GM23338 (cell line): ENCODE data around the gene PSMA1. TPM values are rescaled to one million over a fixed set of nuclear protein-coding genes. Genes with fewer than 3 reads are reported as not detected.

ENCODE experiments used
- ATAC-seq: fragments of 200-7000 bp; cut with Tn5 transposase; 3 replicates; pipeline ENCODE4 v1.9.1; 2020
- DNase-seq: peaks from one replicate; pipeline ENCODE4 v3.0.0-alpha.2; 2015; ENCODE audit warnings: low spot score
- H2AFZ ChIP-seq: fragments of 200-600 bp; sonication (generic); 2 replicates; pipeline ENCODE4 v1.8.0; 2016; ENCODE audit warnings: antibody characterized with exemption, mild to moderate bottlenecking, moderate library complexity
- H3F3A ChIP-seq: fragments of 200-600 bp; sonication (generic); replicated peaks from 2 replicates; pipeline ENCODE4 v1.8.0; 2017; ENCODE audit warnings: antibody characterized with exemption, mixed run types, low read depth
- H3K27ac ChIP-seq: fragments of 200-600 bp; sonication (generic); 2 replicates; pipeline ENCODE4 v1.6.1; 2016; ENCODE audit warnings: low read depth
- H3K27me3 ChIP-seq: fragments of 200-600 bp; sonication (generic); 2 replicates; pipeline ENCODE4 v1.8.0; 2016; ENCODE audit warnings: mild to moderate bottlenecking, mixed run types, moderate library complexity; ENCODE audit not compliant: insufficient read depth
- H3K36me3 ChIP-seq: fragments of 200-600 bp; sonication (generic); 2 replicates; pipeline ENCODE4 v1.8.0; 2016; ENCODE audit warnings: mild to moderate bottlenecking; ENCODE audit not compliant: insufficient read depth
- H3K4me1 ChIP-seq: fragments of 200-600 bp; sonication (generic); 2 replicates; pipeline ENCODE4 v1.8.0; 2016; ENCODE audit warnings: mild to moderate bottlenecking, moderate library complexity; ENCODE audit not compliant: insufficient read depth
- H3K4me2 ChIP-seq: fragments of 200-600 bp; sonication (generic); 2 replicates; pipeline ENCODE4 v1.7.1; 2017; ENCODE audit warnings: mixed run types
- H3K4me3 ChIP-seq: fragments of 200-600 bp; sonication (generic); 2 replicates; pipeline ENCODE4 v1.6.1; 2016; ENCODE audit warnings: mixed run types
- H3K79me2 ChIP-seq: fragments of 200-600 bp; sonication (generic); replicated peaks from 2 replicates; pipeline ENCODE4 v1.8.0; 2017; ENCODE audit warnings: mild to moderate bottlenecking; ENCODE audit not compliant: insufficient read depth
- H3K9me2 ChIP-seq: fragments of 200-600 bp; sonication (generic); 2 replicates; pipeline ENCODE4 v1.8.0; 2017; ENCODE audit not compliant: insufficient read depth
- H4K20me1 ChIP-seq: fragments of 200-600 bp; sonication (generic); replicated peaks from 2 replicates; pipeline ENCODE4 v1.8.0; 2017; ENCODE audit warnings: mild to moderate bottlenecking; ENCODE audit not compliant: insufficient read depth
- H3K27ac Mint-ChIP-seq: 2 replicates; pipeline ENCODE4 v1.8.0; 2020; ENCODE audit warnings: inconsistent platforms, mild to moderate bottlenecking, moderate library complexity, mixed read lengths
- H3K27me3 Mint-ChIP-seq: 3 replicates; pipeline ENCODE4 v1.8.0; 2022; ENCODE audit warnings: low read depth, mild to moderate bottlenecking, moderate library complexity, mixed read lengths, inconsistent platforms; ENCODE audit not compliant: insufficient read depth, poor library complexity
- H3K36me3 Mint-ChIP-seq: 3 replicates; pipeline ENCODE4 v1.8.0; 2021; ENCODE audit warnings: low read depth, mild to moderate bottlenecking, inconsistent platforms, moderate library complexity, mixed read lengths
- H3K4me1 Mint-ChIP-seq: 3 replicates; pipeline ENCODE4 v1.8.0; 2020; ENCODE audit warnings: mild to moderate bottlenecking, inconsistent platforms, mixed read lengths
- H3K4me3 Mint-ChIP-seq: 3 replicates; pipeline ENCODE4 v1.8.0; 2021; ENCODE audit warnings: moderate library complexity, mild to moderate bottlenecking, inconsistent platforms, mixed read lengths
- H3K9me3 Mint-ChIP-seq: 3 replicates; pipeline ENCODE4 v1.8.0; 2020; ENCODE audit warnings: moderate library complexity, mild to moderate bottlenecking, inconsistent platforms, mixed read lengths
- CREB1 ChIP-seq: fragments of 250-450 bp; sonication (Bioruptor Pico); IDR thresholded peaks from 2 replicates; pipeline ENCODE4 v1.5.0; 2020; ENCODE audit warnings: low read depth, mild to moderate bottlenecking, moderate library complexity
- CTCF ChIP-seq, 2 experiments: fragments of 200-600 bp in 1 of 2; sonication (generic) in 1 of 2; conservative IDR thresholded peaks; 2 replicates each; pipeline versions ENCODE4 v1.5.1 to v1.6.1; 2016 to 2017; ENCODE audit warnings: antibody characterized with exemption in 2 of 2, low read depth in 2 of 2, mild to moderate bottlenecking in 2 of 2, moderate library complexity in 1 of 2
- ETS1 ChIP-seq: IDR thresholded peaks from 2 replicates; pipeline ENCODE4 v1.6.1; 2016; ENCODE audit warnings: antibody characterized with exemption
- EZH2 ChIP-seq: fragments of 200-600 bp; sonication (generic); IDR thresholded peaks from one replicate; pipeline ENCODE4 v1.8.0; 2017; ENCODE audit warnings: antibody characterized with exemption, mild to moderate bottlenecking, low read depth; ENCODE audit not compliant: unreplicated experiment
- EZH2phosphoT487 ChIP-seq: fragments of 200-600 bp; sonication (generic); IDR thresholded peaks from one replicate; pipeline ENCODE4 v1.8.1; 2018; ENCODE audit warnings: antibody characterized with exemption; ENCODE audit not compliant: unreplicated experiment
- JUNB ChIP-seq: IDR thresholded peaks from one replicate; pipeline ENCODE4 v1.6.1; 2016; ENCODE audit warnings: antibody characterized with exemption; ENCODE audit not compliant: unreplicated experiment
- NANOG ChIP-seq: IDR thresholded peaks from 2 replicates; pipeline ENCODE4 v1.6.1; 2016; ENCODE audit warnings: antibody characterized with exemption, borderline replicate concordance
- POLR2AphosphoS5 ChIP-seq: IDR thresholded peaks from 2 replicates; pipeline ENCODE4 v1.6.1; 2016; ENCODE audit warnings: antibody characterized with exemption, low read depth
- REST ChIP-seq: IDR thresholded peaks from one replicate; pipeline ENCODE4 v1.6.1; 2018; ENCODE audit warnings: antibody characterized with exemption; ENCODE audit not compliant: unreplicated experiment
- STAT1 ChIP-seq: IDR thresholded peaks from one replicate; pipeline ENCODE4 v1.6.1; 2016; ENCODE audit warnings: antibody characterized with exemption; ENCODE audit not compliant: unreplicated experiment
- ZNF114 ChIP-seq: fragments of 250-450 bp; sonication (Bioruptor Pico); IDR thresholded peaks from 2 replicates; pipeline ENCODE4 v1.5.0; 2020; ENCODE audit warnings: mild to moderate bottlenecking, moderate library complexity
- ZNF331 ChIP-seq: fragments of 250-450 bp; sonication (Bioruptor Pico); IDR thresholded peaks from 2 replicates; pipeline ENCODE4 v1.5.0; 2020; ENCODE audit warnings: low read depth, mild to moderate bottlenecking, moderate library complexity
- ZNF462 ChIP-seq: fragments of 250-450 bp; sonication (Bioruptor Pico); IDR thresholded peaks from 2 replicates; pipeline ENCODE4 v1.5.0; 2020; ENCODE audit warnings: mild to moderate bottlenecking, moderate library complexity
- polyA plus RNA-seq: library from polyadenylated mRNA; unstranded; fragments of >200 nt; fragmentation: Nextera tagmentation; extraction: Ambion mirVana; gene quantifications from 2 replicates; pipeline ENCODE4 v1.2.1, GENCODE V29; 2016
- total RNA-seq: library from RNA; depleted of rRNA; stranded (reverse); fragments of >200 nt; shearing (Covaris generic); gene quantifications from 2 replicates; pipeline ENCODE4 v1.2.3, GENCODE V29; 2014

Gene PSMA1
- total and polyA plus RNA-seq, 2 experiments from 2014 or later, result 169 to 338 TPM

- Histone ChIP-seq H3K36me3 (peaks cover 16% of the 10 kb centered on the region; the same call in 1 of the 2 replicates), H3K79me2 (peaks cover 19% of the 10 kb centered on the region), H3K27ac (peak overlapping the region; percentile 79), H3K4me2 (peak overlapping the region; percentile 96), H3K9me2 (no peaks in the 10 kb centered on the region), H3K27me3 (no peaks in the 10 kb centered on the region), H3F3A (0 out of 2 replicates have a peak, but pooled peaks cover 3% of the 10 kb centered on the region), H3K4me1 (peaks cover 8% of the 10 kb centered on the region), H4K20me1 (no peaks in the 10 kb centered on the region), H2AFZ (peak overlapping the region; percentile 92), H3K4me3 (peak overlapping the region; percentile 97)
- DNase-seq (no peak), ATAC-seq (no peak)
- H3K4me1 Mint-ChIP-seq, result peaks cover 15% of the 10 kb centered on the region
- H3K36me3 Mint-ChIP-seq, result peaks cover 29% of the 10 kb centered on the region
- H3K27me3 Mint-ChIP-seq, result peaks cover 6% of the 10 kb centered on the region
- H3K4me3 Mint-ChIP-seq, result peak overlapping the region; percentile 97
- no peaks in the 10 kb centered on the region for H3K9me3 Mint-ChIP-seq
- no peak for TF ChIP-seq NANOG
- TF ChIP-seq ZNF114, result no peak
- no peak for TF ChIP-seq STAT1
- no peak for TF ChIP-seq EZH2phosphoT487
- no peak for TF ChIP-seq CTCF (conservative IDR thresholded peaks at IDR 0.05; ENCODE audit: low read depth in 2 of 2)
- TF ChIP-seq ZNF462 (CRISPR knock-in tag), result no peak
- TF ChIP-seq POLR2AphosphoS5, result no peak
- TF ChIP-seq CREB1 (CRISPR knock-in tag), result no peak
- no peak for TF ChIP-seq REST
- no peak for TF ChIP-seq ZNF331 (CRISPR knock-in tag)
- TF ChIP-seq ETS1, result no peak
- TF ChIP-seq EZH2, result no peak
- no peak for TF ChIP-seq JUNB
- peak overlapping the region; percentile 99 for H3K27ac Mint-ChIP-seq
Measured at GRCh38 chr11:14519597-14519916, 629 bp downstream of the PSMA1 start.
